ENCODE measurements around the gene CDCP2. TPM values are rescaled to one million over a fixed set of nuclear protein-coding genes. Genes with fewer than 3 reads are reported as not detected.
"Not testable (repeated sequence)": the region's sequence is repeated elsewhere in the genome, so short reads cannot be mapped to it uniquely, and the experiment has no call there.

Gene CDCP2
- total RNA-seq, 2 donors from 2014 or later = not detected

GRCh38 chr1:54176621-54177327, 24.0 kb upstream of the CDCP2 start:
- no peak for DNase-seq
- ATAC-seq (replicated peaks in 1 of 2) = no peak
- Mint-ChIP-seq H3K4me1 (ENCODE audit: low read depth) (no peaks in the 10 kb centered on the region), H3K27me3 (ENCODE audit: low read depth) (no peaks in the 10 kb centered on the region), H3K9me3 (no peaks in the 10 kb centered on the region), H3K27ac (no peak overlapping the region), H3K4me3 (no peak overlapping the region), H3K36me3 (ENCODE audit: insufficient read depth in 2 of 2) (peaks cover 0 to 2% of the 10 kb centered on the region in 2 donors)

GRCh38 chr1:54174106-54174505, 21.3 kb upstream of the CDCP2 start:
- Mint-ChIP-seq H3K9me3 (no peaks in the 10 kb centered on the region), H3K4me1 (ENCODE audit: low read depth) (peaks cover 7% of the 10 kb centered on the region), H3K27ac (no peak overlapping the region), H3K27me3 (ENCODE audit: low read depth) (no peaks in the 10 kb centered on the region), H3K4me3 (no peak overlapping the region), H3K36me3 (ENCODE audit: insufficient read depth in 2 of 2) (no peaks in the 10 kb centered on the region)
- DNase-seq (no peak), ATAC-seq (replicated peaks in 1 of 2) (no peak)

- H3K27me3 Mint-ChIP-seq (ENCODE audit: low read depth) = no peaks in the 10 kb centered on the region
- ATAC-seq (replicated peaks in 1 of 2) = no peak
- peaks cover 7% of the 10 kb centered on the region for H3K4me1 Mint-ChIP-seq (ENCODE audit: low read depth)
- H3K36me3 Mint-ChIP-seq (ENCODE audit: insufficient read depth in 2 of 2) = no peaks in the 10 kb centered on the region
- H3K4me3 Mint-ChIP-seq = no peak overlapping the region
- DNase-seq = no peak
- H3K27ac Mint-ChIP-seq = no peak overlapping the region
- H3K9me3 Mint-ChIP-seq = no peaks in the 10 kb centered on the region
These were observed 20.9 kb upstream of the CDCP2 start for GRCh38 chr1:54173681-54174080.

GRCh38 chr1:54172614-54173599, 20.1 kb upstream of the CDCP2 start:
- Mint-ChIP-seq H3K36me3 (ENCODE audit: insufficient read depth in 2 of 2) (no peaks in the 10 kb centered on the region), H3K27me3 (ENCODE audit: low read depth) (no peaks in the 10 kb centered on the region), H3K4me1 (ENCODE audit: low read depth) (peaks cover 7% of the 10 kb centered on the region), H3K9me3 (no peaks in the 10 kb centered on the region), H3K4me3 (no peak overlapping the region), H3K27ac (no peak overlapping the region)
- ATAC-seq (replicated peaks in 1 of 2) (no peak), DNase-seq (no peak)

GRCh38 chr1:54171606-54172005, 18.8 kb upstream of the CDCP2 start:
- DNase-seq (no peak), ATAC-seq (replicated peaks in 1 of 2) (no peak)
- no peak overlapping the region for H3K4me3 Mint-ChIP-seq
- no peaks in the 10 kb centered on the region for H3K36me3 Mint-ChIP-seq (ENCODE audit: insufficient read depth in 2 of 2)
- H3K4me1 Mint-ChIP-seq (ENCODE audit: low read depth) = peaks cover 7% of the 10 kb centered on the region
- no peaks in the 10 kb centered on the region for H3K27me3 Mint-ChIP-seq (ENCODE audit: low read depth)
- no peak overlapping the region for H3K27ac Mint-ChIP-seq
- H3K9me3 Mint-ChIP-seq = no peaks in the 10 kb centered on the region

GRCh38 chr1:54171016-54171415, 18.2 kb upstream of the CDCP2 start:
- no peak overlapping the region for H3K27ac Mint-ChIP-seq

GRCh38 chr1:54169068-54169467, 16.3 kb upstream of the CDCP2 start:
- H3K27ac Mint-ChIP-seq = no peak overlapping the region

More at GRCh38 chr1:54171016-54171415, 18.2 kb upstream of the CDCP2 start:
- no peaks in the 10 kb centered on the region for H3K9me3 Mint-ChIP-seq
- H3K4me1 Mint-ChIP-seq (ENCODE audit: low read depth) = peaks cover 7% of the 10 kb centered on the region
- H3K27me3 Mint-ChIP-seq (ENCODE audit: low read depth) = no peaks in the 10 kb centered on the region
- DNase-seq = no peak
- no peak for ATAC-seq (replicated peaks in 1 of 2)
- H3K36me3 Mint-ChIP-seq (ENCODE audit: insufficient read depth in 2 of 2) = no peaks in the 10 kb centered on the region
- H3K4me3 Mint-ChIP-seq = no peak overlapping the region

GRCh38 chr1:54168206-54168965, 15.6 kb upstream of the CDCP2 start:
- no peak overlapping the region for H3K27ac Mint-ChIP-seq
- DNase-seq (no peak), ATAC-seq (replicated peaks in 1 of 2) (no peak)
- peaks cover 7% of the 10 kb centered on the region for H3K4me1 Mint-ChIP-seq (ENCODE audit: low read depth)
- no peaks in the 10 kb centered on the region for H3K27me3 Mint-ChIP-seq (ENCODE audit: low read depth)
- H3K36me3 Mint-ChIP-seq (ENCODE audit: insufficient read depth in 2 of 2) = no peaks in the 10 kb centered on the region
- no peak overlapping the region for H3K4me3 Mint-ChIP-seq
- no peaks in the 10 kb centered on the region for H3K9me3 Mint-ChIP-seq

More at GRCh38 chr1:54169068-54169467, 16.3 kb upstream of the CDCP2 start:
- Mint-ChIP-seq H3K27me3 (ENCODE audit: low read depth) (no peaks in the 10 kb centered on the region), H3K4me3 (no peak overlapping the region), H3K9me3 (no peaks in the 10 kb centered on the region), H3K4me1 (ENCODE audit: low read depth) (peaks cover 7% of the 10 kb centered on the region), H3K36me3 (ENCODE audit: insufficient read depth in 2 of 2) (no peaks in the 10 kb centered on the region)
- no peak for ATAC-seq (replicated peaks in 1 of 2)
- no peak for DNase-seq

- no peaks in the 10 kb centered on the region for H3K9me3 Mint-ChIP-seq
- no peaks in the 10 kb centered on the region for H3K36me3 Mint-ChIP-seq (ENCODE audit: insufficient read depth in 2 of 2)
- DNase-seq (no peak), ATAC-seq (replicated peaks in 1 of 2) (no peak)
- H3K27me3 Mint-ChIP-seq (ENCODE audit: low read depth) = no peaks in the 10 kb centered on the region
- H3K4me1 Mint-ChIP-seq (ENCODE audit: low read depth) = peaks cover 7% of the 10 kb centered on the region
- no peak overlapping the region for H3K27ac Mint-ChIP-seq
- H3K4me3 Mint-ChIP-seq = no peak overlapping the region
These were observed 14.8 kb upstream of the CDCP2 start for GRCh38 chr1:54167422-54168139.

GRCh38 chr1:54166357-54166756, 13.6 kb upstream of the CDCP2 start:
- H3K9me3 Mint-ChIP-seq = not testable (repeated sequence)

GRCh38 chr1:54165146-54165545, 12.3 kb upstream of the CDCP2 start:
- Mint-ChIP-seq H3K4me3 (no peak overlapping the region), H3K9me3 (no peaks in the 10 kb centered on the region), H3K27me3 (ENCODE audit: low read depth) (no peaks in the 10 kb centered on the region), H3K4me1 (ENCODE audit: low read depth) (no peaks in the 10 kb centered on the region), H3K36me3 (ENCODE audit: insufficient read depth in 2 of 2) (no peaks in the 10 kb centered on the region), H3K27ac (no peak overlapping the region)
- DNase-seq = no peak
- ATAC-seq (replicated peaks in 1 of 2) = no peak

More at GRCh38 chr1:54166357-54166756, 13.6 kb upstream of the CDCP2 start:
- not testable (repeated sequence) for H3K27ac Mint-ChIP-seq; ATAC-seq (replicated peaks in 1 of 2); H3K4me1 Mint-ChIP-seq (ENCODE audit: low read depth); H3K27me3 Mint-ChIP-seq (ENCODE audit: low read depth); H3K36me3 Mint-ChIP-seq (ENCODE audit: insufficient read depth in 2 of 2); H3K4me3 Mint-ChIP-seq; DNase-seq

- Mint-ChIP-seq H3K4me1 (ENCODE audit: low read depth) (no peaks in the 10 kb centered on the region), H3K27me3 (ENCODE audit: low read depth) (no peaks in the 10 kb centered on the region), H3K4me3 (no peak overlapping the region), H3K27ac (no peak overlapping the region), H3K36me3 (ENCODE audit: insufficient read depth in 2 of 2) (no peaks in the 10 kb centered on the region), H3K9me3 (no peaks in the 10 kb centered on the region)
- ATAC-seq (replicated peaks in 1 of 2) = no peak
- no peak for DNase-seq
These were observed 10.8 kb upstream of the CDCP2 start for GRCh38 chr1:54163573-54163972.

All from activated T-cell treated with anti-CD3 and anti-CD28 coated beads, Interleukin-2, amount 50 U/mL, for 72 hours (primary cell).